HG02885 (cell line): ENCODE results near the gene CACNA1S.

Source experiments
- ATAC-seq: cut with Tn5 transposase; IDR thresholded peaks from one replicate; pipeline ENCODE4 v1.9.1; 2021; ENCODE audit warnings: mild to moderate bottlenecking; ENCODE audit not compliant: unreplicated experiment, poor library complexity

Gene CACNA1S

GRCh38 chr1:201119206-201120197, 7.3 kb upstream of the CACNA1S start:
- no peak for ATAC-seq

GRCh38 chr1:201116091-201116490, 3.9 kb upstream of the CACNA1S start:
- no peak for ATAC-seq

- ATAC-seq = no peak
These were observed 3.2 kb upstream of the CACNA1S start for GRCh38 chr1:201115390-201115937.

GRCh38 chr1:201114245-201115131, 2.3 kb upstream of the CACNA1S start:
- peak; percentile 90 for ATAC-seq

GRCh38 chr1:201113451-201114244, 1.4 kb upstream of the CACNA1S start:
- no peak for ATAC-seq

GRCh38 chr1:201112926-201113325, 700 bp upstream of the CACNA1S start:
- ATAC-seq = no peak

GRCh38 chr1:201111672-201112071, 554 bp downstream of the CACNA1S start:
- ATAC-seq = no peak

- ATAC-seq = no peak
These were observed 1.1 kb downstream of the CACNA1S start for GRCh38 chr1:201111156-201111555.

- no peak for ATAC-seq
These were observed 1.6 kb downstream of the CACNA1S start for GRCh38 chr1:201110616-201111015.

GRCh38 chr1:201110138-201110537, 2.1 kb downstream of the CACNA1S start:
- no peak for ATAC-seq

GRCh38 chr1:201109651-201110050, 2.6 kb downstream of the CACNA1S start:
- no peak for ATAC-seq

GRCh38 chr1:201108614-201109013, 3.6 kb downstream of the CACNA1S start:
- no peak for ATAC-seq

GRCh38 chr1:201105688-201106087, 6.5 kb downstream of the CACNA1S start:
- no peak for ATAC-seq

- no peak for ATAC-seq
These were observed 8.1 kb downstream of the CACNA1S start for GRCh38 chr1:201104141-201104540.

GRCh38 chr1:201103666-201104065, 8.6 kb downstream of the CACNA1S start:
- ATAC-seq = no peak

GRCh38 chr1:201100169-201100930, 11.9 kb downstream of the CACNA1S start:
- no peak for ATAC-seq

- ATAC-seq = no peak
These were observed 13.1 kb downstream of the CACNA1S start for GRCh38 chr1:201098992-201099677.

GRCh38 chr1:201096977-201097856, 15.0 kb downstream of the CACNA1S start:
- ATAC-seq = no peak
